Activated CD8-positive, alpha-beta T cell treated with anti-CD3 and anti-CD28 coated beads for 36 hours (primary cell): ENCODE results near the gene MAPK9. TPM values are rescaled to one million over a fixed set of nuclear protein-coding genes. Genes with fewer than 3 reads are reported as not detected.

Experiments
- ATAC-seq: fragments of 200-7000 bp; cut with Tn5 transposase; one replicate; pipeline ENCODE4 v1.10.0; 2021; ENCODE audit warnings: mild to moderate bottlenecking, moderate library complexity
- CTCF ChIA-PET: fragments of 350-600 bp; sonication (Branson Sonifier 250); formaldehyde crosslinking; loops from one replicate; lab custom pipeline; 2021; ENCODE audit warnings: antibody characterized with exemption; lab: Charles Lee
- POLR2A ChIA-PET: fragments of 350-600 bp; sonication (Branson Sonifier 250); formaldehyde crosslinking; loops from one replicate; lab custom pipeline; 2021; ENCODE audit warnings: antibody characterized with exemption; lab: Charles Lee
- DNase-seq: peaks from one replicate; pipeline ENCODE4 v3.0.0-alpha.2; 2020
- H3K27ac Mint-ChIP-seq: one replicate; pipeline ENCODE4 v1.8.0; 2021; ENCODE audit warnings: mild to moderate bottlenecking, mixed read lengths
- H3K27me3 Mint-ChIP-seq: one replicate; pipeline ENCODE4 v1.8.0; 2021; ENCODE audit warnings: mixed read lengths
- H3K36me3 Mint-ChIP-seq: one replicate; pipeline ENCODE4 v1.8.0; 2021; ENCODE audit warnings: low read depth, mixed read lengths
- H3K4me1 Mint-ChIP-seq: one replicate; pipeline ENCODE4 v1.8.0; 2021; ENCODE audit warnings: low read depth, mixed read lengths
- H3K4me3 Mint-ChIP-seq: one replicate; pipeline ENCODE4 v1.8.0; 2021; ENCODE audit warnings: mild to moderate bottlenecking, moderate library complexity, mixed read lengths
- H3K9me3 Mint-ChIP-seq: one replicate; pipeline ENCODE4 v1.8.0; 2021; ENCODE audit warnings: mixed read lengths
- intact Hi-C: fragments of 100-400 bp; cut with micrococcal nuclease; formaldehyde crosslinking; loops from one replicate; pipeline ENCODE4 v1.10.0; 2022
- total RNA-seq, 2 experiments: library from RNA; stranded (reverse); gene quantifications; one replicate each; pipeline ENCODE4 v1.2.3, GENCODE V29; 2021
- TF ChIP-seq, protein P1 (sequence below): fragments of 200-600 bp; IDR thresholded peaks from one replicate; pipeline ENCODE4 v1.8.0; 2022; ENCODE audit warnings: antibody characterized with exemption, mild to moderate bottlenecking

Gene MAPK9
- total RNA-seq, 2 experiments from 2014 or later, result 31.8 to 33.2 TPM

- H3K27ac Mint-ChIP-seq, result no peak overlapping the region
- TF ChIP-seq, protein P1, sequence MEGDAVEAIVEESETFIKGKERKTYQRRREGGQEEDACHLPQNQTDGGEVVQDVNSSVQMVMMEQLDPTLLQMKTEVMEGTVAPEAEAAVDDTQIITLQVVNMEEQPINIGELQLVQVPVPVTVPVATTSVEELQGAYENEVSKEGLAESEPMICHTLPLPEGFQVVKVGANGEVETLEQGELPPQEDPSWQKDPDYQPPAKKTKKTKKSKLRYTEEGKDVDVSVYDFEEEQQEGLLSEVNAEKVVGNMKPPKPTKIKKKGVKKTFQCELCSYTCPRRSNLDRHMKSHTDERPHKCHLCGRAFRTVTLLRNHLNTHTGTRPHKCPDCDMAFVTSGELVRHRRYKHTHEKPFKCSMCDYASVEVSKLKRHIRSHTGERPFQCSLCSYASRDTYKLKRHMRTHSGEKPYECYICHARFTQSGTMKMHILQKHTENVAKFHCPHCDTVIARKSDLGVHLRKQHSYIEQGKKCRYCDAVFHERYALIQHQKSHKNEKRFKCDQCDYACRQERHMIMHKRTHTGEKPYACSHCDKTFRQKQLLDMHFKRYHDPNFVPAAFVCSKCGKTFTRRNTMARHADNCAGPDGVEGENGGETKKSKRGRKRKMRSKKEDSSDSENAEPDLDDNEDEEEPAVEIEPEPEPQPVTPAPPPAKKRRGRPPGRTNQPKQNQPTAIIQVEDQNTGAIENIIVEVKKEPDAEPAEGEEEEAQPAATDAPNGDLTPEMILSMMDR, result no peak
- no peak overlapping the region for H3K4me3 Mint-ChIP-seq
- intact Hi-C loops, result no loop called here
- ChIA-PET POLR2A (no interaction called here), CTCF (no interaction called here)
- peaks cover 80% of the 10 kb centered on the region for H3K36me3 Mint-ChIP-seq
- ATAC-seq (no peak), DNase-seq (no peak)
- peaks cover 12% of the 10 kb centered on the region for H3K9me3 Mint-ChIP-seq
- H3K4me1 Mint-ChIP-seq, result no peaks in the 10 kb centered on the region
- H3K27me3 Mint-ChIP-seq, result no peaks in the 10 kb centered on the region
Measured at GRCh38 chr5:180241600-180241999, 50.3 kb downstream of the MAPK9 start.

DNA sequence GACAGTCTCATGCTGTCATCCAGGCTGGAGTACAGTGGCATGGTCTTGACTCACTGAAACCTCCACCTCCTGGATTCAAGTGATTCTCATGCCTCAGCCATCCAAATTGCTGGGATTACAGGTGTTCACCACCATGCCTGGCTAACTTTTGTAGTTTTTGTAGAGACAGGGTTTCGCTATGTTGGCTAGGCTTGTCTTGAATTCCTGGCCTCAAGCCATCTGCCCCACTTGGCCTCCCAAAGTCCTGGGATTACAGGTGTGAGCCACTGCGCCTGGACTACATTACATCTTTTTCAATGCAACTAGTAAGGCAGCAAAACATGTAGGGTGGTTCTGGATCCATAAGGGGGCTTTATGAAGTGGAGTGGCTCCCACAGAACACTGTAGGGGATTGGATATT lies 53.3 kb downstream of the MAPK9 start:
- no peak overlapping the region for H3K4me3 Mint-ChIP-seq
- H3K9me3 Mint-ChIP-seq, result peaks cover 11% of the 10 kb centered on the region
- TF ChIP-seq, protein P1, result no peak
- POLR2A ChIA-PET, result no interaction called here
- DNase-seq (no peak), ATAC-seq (no peak)
- CTCF ChIA-PET, result no interaction called here
- intact Hi-C loops, result no loop called here
- no peak overlapping the region for H3K27ac Mint-ChIP-seq
- peaks cover 86% of the 10 kb centered on the region for H3K36me3 Mint-ChIP-seq
- H3K27me3 Mint-ChIP-seq, result no peaks in the 10 kb centered on the region
- H3K4me1 Mint-ChIP-seq, result no peaks in the 10 kb centered on the region

DNA sequence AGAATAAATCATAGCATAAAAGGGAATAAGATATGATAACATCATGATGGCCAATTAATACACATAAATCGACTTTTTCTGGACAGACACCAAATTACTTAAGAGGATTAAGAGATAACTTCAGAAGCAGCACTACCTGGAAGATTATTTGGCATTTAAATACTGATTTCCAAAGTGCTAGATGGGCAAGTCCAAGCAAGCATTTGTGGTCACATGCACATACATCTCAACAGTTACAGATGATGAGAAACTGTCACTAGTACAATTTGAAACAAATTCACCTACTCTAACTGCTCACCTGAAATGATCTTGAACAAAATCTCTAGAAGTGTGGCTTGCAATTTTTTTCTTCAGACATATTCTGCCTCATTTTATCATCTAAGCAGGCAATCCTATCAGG lies 56.0 kb downstream of the MAPK9 start:
- POLR2A ChIA-PET, result no interaction called here
- Mint-ChIP-seq H3K36me3 (peaks cover 82% of the 10 kb centered on the region), H3K9me3 (peaks cover 5% of the 10 kb centered on the region), H3K4me3 (no peak overlapping the region), H3K27ac (no peak overlapping the region), H3K4me1 (no peaks in the 10 kb centered on the region), H3K27me3 (no peaks in the 10 kb centered on the region)
- intact Hi-C loops, result no loop called here
- ATAC-seq, result no peak
- TF ChIP-seq, protein P1, result no peak
- CTCF ChIA-PET, result no interaction called here
- no peak for DNase-seq

DNA sequence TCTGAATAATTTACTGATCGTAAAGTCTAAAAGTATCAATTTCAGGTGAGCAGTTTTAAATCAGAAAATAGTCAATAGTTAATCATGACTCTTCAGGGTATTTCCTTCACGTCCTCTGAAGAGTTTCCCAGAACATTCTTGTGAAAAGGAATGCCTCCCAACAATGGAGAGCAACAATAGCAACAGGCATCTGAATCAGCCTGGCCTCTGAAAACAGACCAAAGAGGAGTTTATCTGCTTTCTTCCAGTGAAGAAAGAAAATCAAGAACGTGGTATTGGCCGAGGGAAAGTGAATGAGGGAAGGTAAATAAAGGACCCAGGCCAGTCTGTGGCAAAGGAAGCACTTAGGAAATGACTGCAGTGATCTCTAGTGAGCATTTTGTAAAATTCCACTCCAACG lies 56.8 kb downstream of the MAPK9 start:
- intact Hi-C loops, result no loop called here
- ATAC-seq, result no peak
- no peak overlapping the region for H3K27ac Mint-ChIP-seq
- peaks cover 6% of the 10 kb centered on the region for H3K9me3 Mint-ChIP-seq
- POLR2A ChIA-PET, result no interaction called here
- CTCF ChIA-PET, result no interaction called here
- no peaks in the 10 kb centered on the region for H3K4me1 Mint-ChIP-seq
- TF ChIP-seq, protein P1, result no peak
- H3K4me3 Mint-ChIP-seq, result no peak overlapping the region
- DNase-seq, result no peak
- peaks cover 80% of the 10 kb centered on the region for H3K36me3 Mint-ChIP-seq
- H3K27me3 Mint-ChIP-seq, result no peaks in the 10 kb centered on the region

- Mint-ChIP-seq H3K4me1 (no peaks in the 10 kb centered on the region), H3K27me3 (no peaks in the 10 kb centered on the region), H3K27ac (no peak overlapping the region), H3K4me3 (no peak overlapping the region), H3K36me3 (peaks cover 73% of the 10 kb centered on the region), H3K9me3 (peaks cover 7% of the 10 kb centered on the region)
- intact Hi-C loops, result no loop called here
- POLR2A ChIA-PET, result no interaction called here
- TF ChIP-seq, protein P1, result no peak
- CTCF ChIA-PET, result no interaction called here
- no peak for ATAC-seq
- DNase-seq, result no peak
Measured at GRCh38 chr5:180234271-180234670, 57.6 kb downstream of the MAPK9 start.
